Caco-2 (cell line): Measurements from ENCODE around the gene KIAA0232. TPM values are rescaled to one million over a fixed set of nuclear protein-coding genes. Genes with fewer than 3 reads are reported as not detected.

ENCODE experiments used
- BruUV-seq: library from RNA; stranded (reverse); fragments of 400-500 nt; replicated peaks from 2 replicates; lab custom pipeline; 2021; lab: Mats Ljungman, UMichigan
- CTCF ChIA-PET: fragments of 300-600 bp; sonication (Branson Sonifier 250); formaldehyde crosslinking; loops from one replicate; lab custom pipeline; 2022; ENCODE audit warnings: antibody characterized with exemption; lab: Charles Lee
- POLR2A ChIA-PET: fragments of 300-600 bp; sonication (Branson Sonifier 250); formaldehyde crosslinking; loops from one replicate; lab custom pipeline; 2022; ENCODE audit warnings: antibody characterized with exemption; lab: Charles Lee
- DNase-seq, 2 experiments: peaks; one replicate each; pipeline versions ENCODE4 v3.0.0 to v3.0.0-alpha.2; 2020 to 2022
- H3K27me3 ChIP-seq: replicated peaks from 2 replicates; pipeline ENCODE4 v1.6.0; 2011; ENCODE audit warnings: low read length; ENCODE audit not compliant: control insufficient read depth, insufficient read depth
- H3K36me3 ChIP-seq: 2 replicates; pipeline ENCODE4 v1.5.1; 2011; ENCODE audit warnings: low read length; ENCODE audit not compliant: control insufficient read depth, insufficient read depth
- H3K4me1 ChIP-seq: fragments of 250-450 bp; sonication (Bioruptor Pico); 2 replicates; pipeline ENCODE4 v1.5.1; 2020; ENCODE audit warnings: mild to moderate bottlenecking
- H3K4me3 ChIP-seq: 2 replicates; pipeline ENCODE4 v1.5.1; 2011; ENCODE audit warnings: low read depth, mild to moderate bottlenecking, control low read depth, low read length
- H3K9me3 ChIP-seq: fragments of 250-450 bp; sonication (Bioruptor Pico); 2 replicates; pipeline ENCODE4 v1.5.1; 2020; ENCODE audit warnings: mild to moderate bottlenecking, moderate library complexity
- H3K27ac Mint-ChIP-seq: one replicate; pipeline ENCODE4 v1.8.0; 2022; ENCODE audit warnings: mixed read lengths; ENCODE audit not compliant: unreplicated experiment
- H3K27me3 Mint-ChIP-seq: one replicate; pipeline ENCODE4 v1.8.0; 2022; ENCODE audit warnings: mixed read lengths; ENCODE audit not compliant: insufficient read depth, unreplicated experiment
- H3K36me3 Mint-ChIP-seq: one replicate; pipeline ENCODE4 v1.8.0; 2022; ENCODE audit warnings: mild to moderate bottlenecking, mixed read lengths; ENCODE audit not compliant: insufficient read depth, unreplicated experiment
- H3K4me1 Mint-ChIP-seq: one replicate; pipeline ENCODE4 v1.8.0; 2022; ENCODE audit warnings: low read depth, mixed read lengths; ENCODE audit not compliant: unreplicated experiment
- H3K4me3 Mint-ChIP-seq: one replicate; pipeline ENCODE4 v1.8.0; 2022; ENCODE audit warnings: mild to moderate bottlenecking, moderate library complexity, mixed read lengths; ENCODE audit not compliant: unreplicated experiment
- H3K9me3 Mint-ChIP-seq: one replicate; pipeline ENCODE4 v1.8.0; 2022; ENCODE audit warnings: mixed read lengths; ENCODE audit not compliant: unreplicated experiment
- CTCF ChIP-seq, 2 experiments: fragments of 200-600 bp in 1 of 2; IDR thresholded peaks; 1 replicate in 1 of 2; 2 replicates in 1 of 2; pipeline versions ENCODE4 v1.5.1 to v1.8.0; 2011 to 2022; ENCODE audit warnings: antibody characterized with exemption in 1 of 2, control low read depth in 1 of 2, inconsistent platforms in 1 of 2, low read depth in 1 of 2, low read length in 1 of 2, mild to moderate bottlenecking in 1 of 2, moderate library complexity in 1 of 2; ENCODE audit not compliant: insufficient read depth in 1 of 2, severe bottlenecking in 1 of 2, unreplicated experiment in 1 of 2
- intact Hi-C: fragments of 100-400 bp; cut with micrococcal nuclease; formaldehyde crosslinking; loops from one replicate; pipeline ENCODE4 v1.10.0; 2022; ENCODE audit not compliant: unreplicated experiment
- total RNA-seq: library from RNA; stranded (reverse); gene quantifications from 2 replicates; pipeline ENCODE4 v1.2.3, GENCODE V29; 2022

Gene KIAA0232
- total RNA-seq, 1 experiment from 2014 or later, result 19.7 TPM

- peaks cover 5% of the 10 kb centered on the region for H3K4me1 Mint-ChIP-seq
- Histone ChIP-seq H3K4me1 (no peaks in the 10 kb centered on the region; the same call in 1 of the 2 replicates), H3K27me3 (no peaks in the 10 kb centered on the region), H3K4me3 (no peak overlapping the region), H3K36me3 (no peaks in the 10 kb centered on the region), H3K9me3 (no peaks in the 10 kb centered on the region)
- H3K27ac Mint-ChIP-seq, result no peak overlapping the region
- TF ChIP-seq CTCF (IDR thresholded peaks at IDR 0.05; ENCODE audit: insufficient read depth in 1 of 2, low read depth in 1 of 2, low read length in 1 of 2, severe bottlenecking in 1 of 2, unreplicated experiment in 1 of 2), result no peak
- no peak for DNase-seq
- ChIA-PET POLR2A (interaction anchor here (1.0 kb wide), 1 partner anchor 15 kb away, joined by 3 read pairs; no protein-coding TSS in a partner anchor), CTCF (no interaction called here)
- intact Hi-C loops, result no loop called here
- no peaks in the 10 kb centered on the region for H3K36me3 Mint-ChIP-seq
- H3K9me3 Mint-ChIP-seq, result no peaks in the 10 kb centered on the region
- no peaks in the 10 kb centered on the region for H3K27me3 Mint-ChIP-seq
- H3K4me3 Mint-ChIP-seq, result no peak overlapping the region
- no TSS peak for BruUV-seq
Measured at GRCh38 chr4:6767748-6768538, 14.6 kb upstream of the KIAA0232 start.

- H3K27me3 ChIP-seq, result no peaks in the 10 kb centered on the region
- no peaks in the 10 kb centered on the region for H3K36me3 ChIP-seq
- no peaks in the 10 kb centered on the region for H3K9me3 ChIP-seq
- CTCF ChIA-PET, result no interaction called here
- no peak overlapping the region for H3K27ac Mint-ChIP-seq
- no peak for DNase-seq
- H3K4me1 ChIP-seq, result no peaks in the 10 kb centered on the region; the same call in 1 of the 2 replicates
- no peaks in the 10 kb centered on the region for H3K27me3 Mint-ChIP-seq
- no peak overlapping the region for H3K4me3 ChIP-seq
- H3K9me3 Mint-ChIP-seq, result no peaks in the 10 kb centered on the region
- TF ChIP-seq CTCF (IDR thresholded peaks at IDR 0.05; ENCODE audit: insufficient read depth in 1 of 2, low read depth in 1 of 2, low read length in 1 of 2, severe bottlenecking in 1 of 2, unreplicated experiment in 1 of 2), result no peak
- H3K4me1 Mint-ChIP-seq, result peaks cover 2% of the 10 kb centered on the region
- BruUV-seq, result no TSS peak
- no peaks in the 10 kb centered on the region for H3K36me3 Mint-ChIP-seq
- POLR2A ChIA-PET, result interaction anchor here (1.0 kb wide), 1 partner anchor 15 kb away, joined by 3 read pairs; no protein-coding TSS in a partner anchor
- intact Hi-C loops, result no loop called here
- no peak overlapping the region for H3K4me3 Mint-ChIP-seq
Measured at GRCh38 chr4:6768539-6768905, 14.0 kb upstream of the KIAA0232 start.

- H3K27me3 Mint-ChIP-seq, result no peaks in the 10 kb centered on the region
- ChIA-PET CTCF (no interaction called here), POLR2A (no interaction called here)
- H3K9me3 Mint-ChIP-seq, result no peaks in the 10 kb centered on the region
- no peaks in the 10 kb centered on the region for H3K27me3 ChIP-seq
- TF ChIP-seq CTCF (IDR thresholded peaks at IDR 0.05; ENCODE audit: insufficient read depth in 1 of 2, low read depth in 1 of 2, low read length in 1 of 2, severe bottlenecking in 1 of 2, unreplicated experiment in 1 of 2), result no peak
- H3K4me3 Mint-ChIP-seq, result no peak overlapping the region
- H3K4me3 ChIP-seq, result no peak overlapping the region
- no peaks in the 10 kb centered on the region for H3K36me3 ChIP-seq
- no peaks in the 10 kb centered on the region for H3K36me3 Mint-ChIP-seq
- no peaks in the 10 kb centered on the region for H3K4me1 Mint-ChIP-seq
- H3K27ac Mint-ChIP-seq, result no peak overlapping the region
- DNase-seq, result no peak
- H3K4me1 ChIP-seq, result no peaks in the 10 kb centered on the region
- no TSS peak for BruUV-seq
- no peaks in the 10 kb centered on the region for H3K9me3 ChIP-seq
- intact Hi-C loops, result no loop called here
Measured at GRCh38 chr4:6769233-6769988, 13.1 kb upstream of the KIAA0232 start.
